GM23338 (cell line): ENCODE data around the gene TENM4. TPM values are rescaled to one million over a fixed set of nuclear protein-coding genes. Genes with fewer than 3 reads are reported as not detected.

ENCODE experiments used
- ATAC-seq: fragments of 200-7000 bp; cut with Tn5 transposase; 3 replicates; pipeline ENCODE4 v1.9.1; 2020
- DNase-seq: peaks from one replicate; pipeline ENCODE4 v3.0.0-alpha.2; 2015; ENCODE audit warnings: low spot score
- H2AFZ ChIP-seq: fragments of 200-600 bp; sonication (generic); 2 replicates; pipeline ENCODE4 v1.8.0; 2016; ENCODE audit warnings: antibody characterized with exemption, mild to moderate bottlenecking, moderate library complexity
- H3F3A ChIP-seq: fragments of 200-600 bp; sonication (generic); replicated peaks from 2 replicates; pipeline ENCODE4 v1.8.0; 2017; ENCODE audit warnings: antibody characterized with exemption, mixed run types, low read depth
- H3K27ac ChIP-seq: fragments of 200-600 bp; sonication (generic); 2 replicates; pipeline ENCODE4 v1.6.1; 2016; ENCODE audit warnings: low read depth
- H3K27me3 ChIP-seq: fragments of 200-600 bp; sonication (generic); 2 replicates; pipeline ENCODE4 v1.8.0; 2016; ENCODE audit warnings: mild to moderate bottlenecking, mixed run types, moderate library complexity; ENCODE audit not compliant: insufficient read depth
- H3K36me3 ChIP-seq: fragments of 200-600 bp; sonication (generic); 2 replicates; pipeline ENCODE4 v1.8.0; 2016; ENCODE audit warnings: mild to moderate bottlenecking; ENCODE audit not compliant: insufficient read depth
- H3K4me1 ChIP-seq: fragments of 200-600 bp; sonication (generic); 2 replicates; pipeline ENCODE4 v1.8.0; 2016; ENCODE audit warnings: mild to moderate bottlenecking, moderate library complexity; ENCODE audit not compliant: insufficient read depth
- H3K4me2 ChIP-seq: fragments of 200-600 bp; sonication (generic); 2 replicates; pipeline ENCODE4 v1.7.1; 2017; ENCODE audit warnings: mixed run types
- H3K4me3 ChIP-seq: fragments of 200-600 bp; sonication (generic); 2 replicates; pipeline ENCODE4 v1.6.1; 2016; ENCODE audit warnings: mixed run types
- H3K79me2 ChIP-seq: fragments of 200-600 bp; sonication (generic); replicated peaks from 2 replicates; pipeline ENCODE4 v1.8.0; 2017; ENCODE audit warnings: mild to moderate bottlenecking; ENCODE audit not compliant: insufficient read depth
- H3K9me2 ChIP-seq: fragments of 200-600 bp; sonication (generic); 2 replicates; pipeline ENCODE4 v1.8.0; 2017; ENCODE audit not compliant: insufficient read depth
- H4K20me1 ChIP-seq: fragments of 200-600 bp; sonication (generic); replicated peaks from 2 replicates; pipeline ENCODE4 v1.8.0; 2017; ENCODE audit warnings: mild to moderate bottlenecking; ENCODE audit not compliant: insufficient read depth
- H3K27ac Mint-ChIP-seq: 2 replicates; pipeline ENCODE4 v1.8.0; 2020; ENCODE audit warnings: inconsistent platforms, mild to moderate bottlenecking, moderate library complexity, mixed read lengths
- H3K27me3 Mint-ChIP-seq: 3 replicates; pipeline ENCODE4 v1.8.0; 2022; ENCODE audit warnings: low read depth, mild to moderate bottlenecking, moderate library complexity, mixed read lengths, inconsistent platforms; ENCODE audit not compliant: insufficient read depth, poor library complexity
- H3K36me3 Mint-ChIP-seq: 3 replicates; pipeline ENCODE4 v1.8.0; 2021; ENCODE audit warnings: low read depth, mild to moderate bottlenecking, inconsistent platforms, moderate library complexity, mixed read lengths
- H3K4me1 Mint-ChIP-seq: 3 replicates; pipeline ENCODE4 v1.8.0; 2020; ENCODE audit warnings: mild to moderate bottlenecking, inconsistent platforms, mixed read lengths
- H3K4me3 Mint-ChIP-seq: 3 replicates; pipeline ENCODE4 v1.8.0; 2021; ENCODE audit warnings: moderate library complexity, mild to moderate bottlenecking, inconsistent platforms, mixed read lengths
- H3K9me3 Mint-ChIP-seq: 3 replicates; pipeline ENCODE4 v1.8.0; 2020; ENCODE audit warnings: moderate library complexity, mild to moderate bottlenecking, inconsistent platforms, mixed read lengths
- CREB1 ChIP-seq: fragments of 250-450 bp; sonication (Bioruptor Pico); IDR thresholded peaks from 2 replicates; pipeline ENCODE4 v1.5.0; 2020; ENCODE audit warnings: low read depth, mild to moderate bottlenecking, moderate library complexity
- CTCF ChIP-seq, 2 experiments: fragments of 200-600 bp in 1 of 2; sonication (generic) in 1 of 2; conservative IDR thresholded peaks; 2 replicates each; pipeline versions ENCODE4 v1.5.1 to v1.6.1; 2016 to 2017; ENCODE audit warnings: antibody characterized with exemption in 2 of 2, low read depth in 2 of 2, mild to moderate bottlenecking in 2 of 2, moderate library complexity in 1 of 2
- ETS1 ChIP-seq: IDR thresholded peaks from 2 replicates; pipeline ENCODE4 v1.6.1; 2016; ENCODE audit warnings: antibody characterized with exemption
- NANOG ChIP-seq: IDR thresholded peaks from 2 replicates; pipeline ENCODE4 v1.6.1; 2016; ENCODE audit warnings: antibody characterized with exemption, borderline replicate concordance
- POLR2AphosphoS5 ChIP-seq: IDR thresholded peaks from 2 replicates; pipeline ENCODE4 v1.6.1; 2016; ENCODE audit warnings: antibody characterized with exemption, low read depth
- long read RNA-seq: library from polyadenylated mRNA; unstranded; transcript quantifications from one replicate; pipeline ENCODE4 v2.0.0, GENCODE V29; 2020; ENCODE audit not compliant: unreplicated experiment
- polyA plus RNA-seq: library from polyadenylated mRNA; unstranded; fragments of >200 nt; fragmentation: Nextera tagmentation; extraction: Ambion mirVana; gene quantifications from 2 replicates; pipeline ENCODE4 v1.2.1, GENCODE V29; 2016
- total RNA-seq: library from RNA; depleted of rRNA; stranded (reverse); fragments of >200 nt; shearing (Covaris generic); gene quantifications from 2 replicates; pipeline ENCODE4 v1.2.3, GENCODE V29; 2014; rRNA removed
- TF ChIP-seq, protein P1 (sequence below): IDR thresholded peaks from one replicate; pipeline ENCODE4 v1.6.1; 2018; ENCODE audit warnings: antibody characterized with exemption; ENCODE audit not compliant: unreplicated experiment

TENM4 gene
- 2.5 and 7.3 TPM in 2 replicates for total RNA-seq
- polyA plus RNA-seq = 5.0 and 7.3 TPM in 2 replicates
- long read RNA-seq, partial matches to known transcripts = 0 of 2 reads
- long read RNA-seq, other reads (novel, unspliced or antisense) = 2 of 2 reads

- H3K27me3 Mint-ChIP-seq = peaks cover 49% of the 10 kb centered on the region
- Histone ChIP-seq H4K20me1 (0 out of 2 replicates have a peak, but pooled peaks cover under 1% of the 10 kb centered on the region), H3K27me3 (peaks cover 85% of the 10 kb centered on the region), H3K36me3 (no peaks in the 10 kb centered on the region), H3K79me2 (no peaks in the 10 kb centered on the region), H3K9me2 (0 out of 2 replicates have a peak, but pooled peaks cover 4% of the 10 kb centered on the region), H3K27ac (no peak within 1 kb of the TSS), H3K4me3 (peak within 1 kb of the TSS; percentile 83), H2AFZ (peak within 1 kb of the TSS; percentile 100), H3K4me2 (peak within 1 kb of the TSS; percentile 98), H3F3A (no peaks in the 10 kb centered on the region), H3K4me1 (peaks cover 30% of the 10 kb centered on the region)
- peaks cover 40% of the 10 kb centered on the region for H3K4me1 Mint-ChIP-seq
- 0 out of 2 replicates have a peak within 1 kb of the TSS, but pooled peaks have one; percentile 58 for H3K27ac Mint-ChIP-seq
- DNase-seq = peak; percentile 49
- TF ChIP-seq CREB1 (CRISPR knock-in tag) (0 out of 2 replicates have a peak, but pooled peaks have one; percentile 25), CTCF (conservative IDR thresholded peaks at IDR 0.05; ENCODE audit: low read depth in 2 of 2) (peak; percentile 40 to 55), NANOG (no peak), ETS1 (0 out of 2 replicates have a peak, but pooled peaks have one; percentile 15), POLR2AphosphoS5 (peak; percentile 43; the same call in 1 of the 2 replicates)
- TF ChIP-seq, protein P1, sequence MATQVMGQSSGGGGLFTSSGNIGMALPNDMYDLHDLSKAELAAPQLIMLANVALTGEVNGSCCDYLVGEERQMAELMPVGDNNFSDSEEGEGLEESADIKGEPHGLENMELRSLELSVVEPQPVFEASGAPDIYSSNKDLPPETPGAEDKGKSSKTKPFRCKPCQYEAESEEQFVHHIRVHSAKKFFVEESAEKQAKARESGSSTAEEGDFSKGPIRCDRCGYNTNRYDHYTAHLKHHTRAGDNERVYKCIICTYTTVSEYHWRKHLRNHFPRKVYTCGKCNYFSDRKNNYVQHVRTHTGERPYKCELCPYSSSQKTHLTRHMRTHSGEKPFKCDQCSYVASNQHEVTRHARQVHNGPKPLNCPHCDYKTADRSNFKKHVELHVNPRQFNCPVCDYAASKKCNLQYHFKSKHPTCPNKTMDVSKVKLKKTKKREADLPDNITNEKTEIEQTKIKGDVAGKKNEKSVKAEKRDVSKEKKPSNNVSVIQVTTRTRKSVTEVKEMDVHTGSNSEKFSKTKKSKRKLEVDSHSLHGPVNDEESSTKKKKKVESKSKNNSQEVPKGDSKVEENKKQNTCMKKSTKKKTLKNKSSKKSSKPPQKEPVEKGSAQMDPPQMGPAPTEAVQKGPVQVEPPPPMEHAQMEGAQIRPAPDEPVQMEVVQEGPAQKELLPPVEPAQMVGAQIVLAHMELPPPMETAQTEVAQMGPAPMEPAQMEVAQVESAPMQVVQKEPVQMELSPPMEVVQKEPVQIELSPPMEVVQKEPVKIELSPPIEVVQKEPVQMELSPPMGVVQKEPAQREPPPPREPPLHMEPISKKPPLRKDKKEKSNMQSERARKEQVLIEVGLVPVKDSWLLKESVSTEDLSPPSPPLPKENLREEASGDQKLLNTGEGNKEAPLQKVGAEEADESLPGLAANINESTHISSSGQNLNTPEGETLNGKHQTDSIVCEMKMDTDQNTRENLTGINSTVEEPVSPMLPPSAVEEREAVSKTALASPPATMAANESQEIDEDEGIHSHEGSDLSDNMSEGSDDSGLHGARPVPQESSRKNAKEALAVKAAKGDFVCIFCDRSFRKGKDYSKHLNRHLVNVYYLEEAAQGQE = no peak
- peaks cover 4% of the 10 kb centered on the region for H3K9me3 Mint-ChIP-seq
- H3K4me3 Mint-ChIP-seq = peak within 1 kb of the TSS; percentile 91
- no peaks in the 10 kb centered on the region; the same call in 1 of the 3 replicates for H3K36me3 Mint-ChIP-seq
- ATAC-seq = peak; percentile 24
These were observed at the start of gene TENM4 for GRCh38 chr11:79440571-79441460. Gene TENM4 (minus strand): TSS chr11:79441030. CDS start chr11:79069944, 371,086 bp downstream.
